ENCODE data around the gene MYBPHL. TPM values are rescaled to one million over a fixed set of nuclear protein-coding genes. Genes with fewer than 3 reads are reported as not detected.

MYBPHL gene
- total RNA-seq, 1 donor from 2014 or later = not detected

GRCh38 chr1:109277434-109278204 is 29.2 kb downstream of the MYBPHL start:
- DNase-seq = peak; percentile 84

- no peak for DNase-seq
Measured at GRCh38 chr1:109275706-109276345, 31.0 kb downstream of the MYBPHL start.

GRCh38 chr1:109274533-109275476 is 32.0 kb downstream of the MYBPHL start:
- DNase-seq = no peak

- DNase-seq = no peak
Measured at GRCh38 chr1:109273570-109274288, 33.1 kb downstream of the MYBPHL start.

- DNase-seq = no peak
Measured at GRCh38 chr1:109272831-109273547, 33.8 kb downstream of the MYBPHL start.

GRCh38 chr1:109272021-109272799 is 34.6 kb downstream of the MYBPHL start:
- no peak for DNase-seq

- no peak for DNase-seq
Measured at GRCh38 chr1:109271458-109271857, 35.4 kb downstream of the MYBPHL start.

GRCh38 chr1:109270623-109271317 is 36.0 kb downstream of the MYBPHL start:
- DNase-seq = no peak

- DNase-seq = no peak
Measured at GRCh38 chr1:109269981-109270622, 36.7 kb downstream of the MYBPHL start.

GRCh38 chr1:109269212-109269980 is 37.4 kb downstream of the MYBPHL start:
- DNase-seq = no peak

- no peak for DNase-seq
Measured at GRCh38 chr1:109268431-109269211, 38.2 kb downstream of the MYBPHL start.

- DNase-seq = no peak
Measured at GRCh38 chr1:109267743-109268300, 39.0 kb downstream of the MYBPHL start.

- no peak for DNase-seq
Measured at GRCh38 chr1:109266965-109267364, 39.8 kb downstream of the MYBPHL start.

- DNase-seq = no peak
Measured at GRCh38 chr1:109265741-109266330, 41.0 kb downstream of the MYBPHL start.

GRCh38 chr1:109265016-109265415 is 41.8 kb downstream of the MYBPHL start:
- DNase-seq = no peak

GRCh38 chr1:109264379-109264755 is 42.4 kb downstream of the MYBPHL start:
- DNase-seq = no peak
